ENCODE measurements around the gene TRMT1. TPM values are rescaled to one million over a fixed set of nuclear protein-coding genes. Genes with fewer than 3 reads are reported as not detected.

Gene TRMT1
- total and polyA plus RNA-seq, 2 donors (not counting 1 experiment from before 2014, with no cell fraction given): 91.8 to 281 TPM

DNA sequence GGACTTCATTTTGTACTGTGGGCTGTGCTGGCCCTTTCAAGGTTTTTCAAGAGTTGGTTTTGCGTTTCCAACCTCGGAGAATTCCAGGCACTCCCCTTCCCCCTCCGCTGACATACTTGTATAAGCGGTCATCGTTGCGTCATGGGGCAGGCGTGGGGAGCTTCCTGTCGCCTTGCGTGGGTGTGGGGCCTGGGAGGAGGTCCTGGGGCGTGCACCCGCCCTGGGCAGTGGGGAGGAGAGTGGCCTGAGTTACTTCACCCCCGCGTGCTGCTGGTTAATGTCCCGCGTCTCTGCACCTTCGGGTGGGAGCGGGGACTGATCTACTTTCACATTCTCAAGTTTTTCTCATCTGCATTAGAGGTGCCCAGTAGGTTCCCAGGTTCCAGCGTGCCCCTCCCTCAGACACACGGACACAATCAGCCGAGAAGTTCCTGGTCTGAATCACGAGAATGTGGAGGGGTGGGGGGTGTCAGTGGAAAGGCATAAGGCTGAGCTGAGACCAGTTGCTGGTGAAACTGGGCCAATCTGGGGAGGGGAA, 37.8 kb upstream of the TRMT1 start:
- peaks cover 0 to 9% of the 10 kb centered on the region in 2 experiments for H3K36me3 ChIP-seq (replicated peaks in 1 of 2; ENCODE audit: control extremely low read depth in 1 of 2, control insufficient read depth in 1 of 2, extremely low read depth in 1 of 2, insufficient read depth in 2 of 2, low read length in 1 of 2)
- no peaks in the 10 kb centered on the region for H3K27me3 Mint-ChIP-seq
- TF ChIP-seq, protein P1, sequence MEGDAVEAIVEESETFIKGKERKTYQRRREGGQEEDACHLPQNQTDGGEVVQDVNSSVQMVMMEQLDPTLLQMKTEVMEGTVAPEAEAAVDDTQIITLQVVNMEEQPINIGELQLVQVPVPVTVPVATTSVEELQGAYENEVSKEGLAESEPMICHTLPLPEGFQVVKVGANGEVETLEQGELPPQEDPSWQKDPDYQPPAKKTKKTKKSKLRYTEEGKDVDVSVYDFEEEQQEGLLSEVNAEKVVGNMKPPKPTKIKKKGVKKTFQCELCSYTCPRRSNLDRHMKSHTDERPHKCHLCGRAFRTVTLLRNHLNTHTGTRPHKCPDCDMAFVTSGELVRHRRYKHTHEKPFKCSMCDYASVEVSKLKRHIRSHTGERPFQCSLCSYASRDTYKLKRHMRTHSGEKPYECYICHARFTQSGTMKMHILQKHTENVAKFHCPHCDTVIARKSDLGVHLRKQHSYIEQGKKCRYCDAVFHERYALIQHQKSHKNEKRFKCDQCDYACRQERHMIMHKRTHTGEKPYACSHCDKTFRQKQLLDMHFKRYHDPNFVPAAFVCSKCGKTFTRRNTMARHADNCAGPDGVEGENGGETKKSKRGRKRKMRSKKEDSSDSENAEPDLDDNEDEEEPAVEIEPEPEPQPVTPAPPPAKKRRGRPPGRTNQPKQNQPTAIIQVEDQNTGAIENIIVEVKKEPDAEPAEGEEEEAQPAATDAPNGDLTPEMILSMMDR (IDR thresholded peaks at IDR 0.05): no peak
- no peak for TF ChIP-seq EZH2 (IDR thresholded peaks at IDR 0.05; ENCODE audit: borderline replicate concordance, insufficient read depth, low read depth, low read length, poor library complexity, severe bottlenecking)

More for the DNA sequence above, 37.8 kb upstream of the TRMT1 start:
- ATAC-seq (ENCODE audit: low read depth): no peak
- no peak overlapping the region for H2AFZ ChIP-seq (ENCODE audit: insufficient read depth, low read depth, low read length, poor library complexity, severe bottlenecking)
- no peaks in the 10 kb centered on the region for H3K9me3 ChIP-seq (ENCODE audit: control extremely low read depth in 1 of 3, control insufficient read depth in 2 of 3, insufficient read depth in 1 of 3, low read length in 2 of 3)
- peak overlapping the region; percentile 95 for H3K4me2 ChIP-seq (replicated peaks; ENCODE audit: low read depth, low read length, poor library complexity, severe bottlenecking)
- POLR2A ChIA-PET: interaction anchor here (0.6 to 4.6 kb wide), 13 partner anchors 9 to 62 kb away, joined by 4 to 116 read pairs (median 20); partner anchors contain the start of genes LYL1 and NACC1
- H3K4me3 ChIP-seq (ENCODE audit: control extremely low read depth in 1 of 5, extremely low read depth in 1 of 5, insufficient read depth in 1 of 5, low read depth in 2 of 5, low read length in 4 of 5): peak overlapping the region; percentile 82 to 100 (median 98)
- intact Hi-C loops (cut with micrococcal nuclease): loop anchor here (5.0 kb wide), 1 partner anchor 123 kb away; no protein-coding TSS in a partner anchor
- peaks cover 26% of the 10 kb centered on the region for H4K20me1 ChIP-seq (ENCODE audit: control insufficient read depth, insufficient read depth, low read length, poor library complexity, severe bottlenecking)
- CTCF ChIA-PET: interaction anchor here (0.6 to 5.4 kb wide), 16 partner anchors 13 to 923 kb away, joined by 3 to 106 read pairs (median 5); partner anchors contain the start of gene LYL1
- no peaks in the 10 kb centered on the region for H3K27me3 ChIP-seq (replicated peaks in 1 of 4; ENCODE audit: control extremely low read depth in 1 of 4, control insufficient read depth in 3 of 4, insufficient read depth in 4 of 4, low read length in 3 of 4)
- H3K27ac Mint-ChIP-seq: peak overlapping the region; percentile 100
- H3K4me1 ChIP-seq (ENCODE audit: control insufficient read depth in 2 of 2, insufficient read depth in 2 of 2, low read length in 2 of 2): peaks cover 33 to 56% of the 10 kb centered on the region in 2 donors
- under 1% methylated on average over 10 of the region's 21 CpGs for WGBS (ENCODE audit: insufficient coverage)
- H3K79me2 ChIP-seq (ENCODE audit: control insufficient read depth, insufficient read depth, low read length): peaks cover 73% of the 10 kb centered on the region
- peak overlapping the region; percentile 92 for H3K4me3 Mint-ChIP-seq
- no peaks in the 10 kb centered on the region for H3K9me3 Mint-ChIP-seq (ENCODE audit: insufficient read depth)
- H3K4me1 Mint-ChIP-seq: peaks cover 46% of the 10 kb centered on the region
- peak overlapping the region; percentile 94 to 96 for H3K27ac ChIP-seq (ENCODE audit: low read length in 2 of 2)
- peak; percentile 67 for DNase-seq
- peak overlapping the region; percentile 97 for H3K9ac ChIP-seq (ENCODE audit: low read length)

All from B cell (primary cell).